Occipital lobe (tissue), 2 donors: ENCODE data around the gene PPP1R1C. TPM values are rescaled to one million over a fixed set of nuclear protein-coding genes. Genes with fewer than 3 reads are reported as not detected.

Experiments used
- DNase-seq: peaks from one replicate; lab custom pipeline; 2025; lab: John Stamatoyannopoulos, UW
- total RNA-seq: library from RNA; depleted of rRNA; stranded (reverse); fragments of >200 nt; gene quantifications from one replicate; pipeline ENCODE4 v1.2.3, GENCODE V29; 2014

Gene PPP1R1C
- total RNA-seq, 1 donor from 2014 or later, result 2.7 TPM

DNA sequence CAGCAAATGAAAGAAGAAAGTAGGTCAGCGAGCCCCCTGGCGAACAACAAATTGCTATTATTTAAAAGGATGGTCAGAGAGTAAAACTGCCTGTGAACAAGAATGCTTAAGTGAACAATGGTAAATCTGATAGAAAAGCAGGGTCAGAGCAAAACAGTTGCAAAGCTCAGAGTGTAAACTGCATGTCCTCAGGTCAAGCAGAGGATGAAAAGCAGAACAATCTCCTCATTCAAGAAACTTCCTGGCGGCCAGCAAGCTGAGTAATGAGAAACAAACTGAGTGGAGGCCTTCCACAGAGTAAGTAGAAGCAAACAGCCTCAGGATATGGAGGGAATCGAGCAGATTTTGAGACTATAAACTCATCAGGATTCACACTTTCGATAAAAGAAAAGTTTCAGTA, 117.9 kb downstream of the PPP1R1C start:
- DNase-seq, result no peak

DNA sequence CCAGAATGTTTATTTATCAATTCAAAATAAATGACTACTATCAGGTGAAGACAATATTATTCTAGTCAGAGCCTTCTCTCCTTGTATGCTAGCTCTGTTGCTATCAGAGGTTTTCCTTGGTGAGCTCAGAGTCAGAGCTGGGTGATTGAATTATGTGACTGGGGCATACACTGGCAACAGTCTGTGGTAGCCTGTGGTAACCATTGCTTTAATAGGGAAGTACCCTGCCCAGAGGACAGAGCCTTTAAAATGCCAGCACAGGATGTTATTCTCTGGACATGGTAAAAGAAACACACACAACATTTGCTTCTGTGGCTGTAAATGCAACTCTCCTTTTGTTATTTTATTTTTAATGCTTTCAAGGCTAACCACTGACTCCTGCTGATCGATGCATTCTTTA, 124.7 kb downstream of the PPP1R1C start:
- no peak for DNase-seq

DNA sequence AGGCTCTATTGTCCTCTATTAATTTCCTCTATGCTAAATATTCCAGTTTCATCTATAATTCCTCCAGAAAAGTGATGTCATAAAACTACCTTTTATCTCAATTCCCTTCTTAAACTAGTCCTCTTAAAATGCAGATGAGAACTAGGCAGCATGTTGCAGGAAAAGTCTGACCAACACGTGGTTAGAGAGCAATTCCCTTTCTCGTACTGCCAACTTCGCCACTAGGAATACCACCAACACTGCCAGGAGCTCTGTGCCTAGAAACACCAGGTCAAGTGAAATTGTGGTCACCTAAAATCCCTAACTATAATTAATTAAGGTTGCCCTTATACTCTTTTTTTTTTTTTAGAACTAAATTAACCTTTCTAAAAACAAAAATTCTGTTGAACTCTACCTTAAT, 127.7 kb downstream of the PPP1R1C start:
- DNase-seq, result no peak

DNA sequence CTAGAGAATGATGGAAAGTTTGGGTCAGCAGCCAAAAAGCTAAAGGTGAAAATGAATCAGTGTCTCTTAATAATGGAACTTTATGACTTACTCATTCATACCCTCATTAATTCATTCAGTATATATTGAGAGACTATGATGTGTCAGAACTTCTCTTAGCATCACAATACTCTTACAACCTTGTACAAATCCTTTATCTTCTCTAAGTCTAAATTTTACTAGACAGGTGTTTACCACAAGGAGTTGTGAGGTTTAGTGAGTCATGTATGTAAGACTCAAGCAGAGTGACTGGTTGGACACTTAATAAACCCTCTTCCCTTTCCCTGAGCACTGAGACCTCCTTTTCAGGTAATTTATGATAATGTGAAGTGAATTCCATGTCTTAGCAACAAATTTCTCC, 129.6 kb downstream of the PPP1R1C start:
- no peak for DNase-seq

DNA sequence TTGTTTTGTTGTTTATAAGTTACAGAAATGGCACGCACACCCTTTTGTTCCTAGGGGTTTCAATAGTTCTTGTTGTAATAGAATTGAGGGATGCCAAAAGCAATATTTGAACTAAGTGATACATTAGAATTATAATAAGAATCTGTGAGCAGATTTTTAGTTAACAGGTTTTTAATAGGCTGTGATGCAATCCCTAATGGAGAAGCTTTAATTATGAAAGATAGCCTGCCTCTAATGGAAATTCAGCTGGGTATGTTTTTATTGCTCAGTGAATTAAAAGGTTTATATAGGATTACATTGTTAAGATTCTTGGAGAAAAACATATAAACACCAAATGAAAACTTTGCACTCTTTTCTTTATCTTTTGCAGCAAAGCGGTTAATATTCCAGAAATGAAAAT, 131.1 kb downstream of the PPP1R1C start:
- no peak for DNase-seq

DNA sequence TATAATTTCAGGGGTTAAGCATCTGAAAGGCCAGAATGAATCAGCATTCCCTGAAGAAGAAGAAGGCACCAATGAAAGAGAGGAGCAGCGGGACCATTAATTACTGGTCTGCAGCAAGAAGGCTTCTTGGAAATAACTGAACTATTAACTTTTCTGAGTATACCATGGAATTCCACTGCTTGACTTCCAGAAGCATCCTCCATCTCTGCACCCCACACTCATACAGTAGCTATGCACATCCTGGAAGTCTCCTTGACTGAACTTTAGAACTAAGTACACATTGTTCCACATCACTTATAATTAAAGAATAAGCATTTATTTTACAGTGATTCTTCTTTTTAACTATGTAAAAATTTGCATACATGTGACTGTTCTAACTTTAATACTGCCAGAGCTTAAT, 131.5 kb downstream of the PPP1R1C start:
- no peak for DNase-seq

DNA sequence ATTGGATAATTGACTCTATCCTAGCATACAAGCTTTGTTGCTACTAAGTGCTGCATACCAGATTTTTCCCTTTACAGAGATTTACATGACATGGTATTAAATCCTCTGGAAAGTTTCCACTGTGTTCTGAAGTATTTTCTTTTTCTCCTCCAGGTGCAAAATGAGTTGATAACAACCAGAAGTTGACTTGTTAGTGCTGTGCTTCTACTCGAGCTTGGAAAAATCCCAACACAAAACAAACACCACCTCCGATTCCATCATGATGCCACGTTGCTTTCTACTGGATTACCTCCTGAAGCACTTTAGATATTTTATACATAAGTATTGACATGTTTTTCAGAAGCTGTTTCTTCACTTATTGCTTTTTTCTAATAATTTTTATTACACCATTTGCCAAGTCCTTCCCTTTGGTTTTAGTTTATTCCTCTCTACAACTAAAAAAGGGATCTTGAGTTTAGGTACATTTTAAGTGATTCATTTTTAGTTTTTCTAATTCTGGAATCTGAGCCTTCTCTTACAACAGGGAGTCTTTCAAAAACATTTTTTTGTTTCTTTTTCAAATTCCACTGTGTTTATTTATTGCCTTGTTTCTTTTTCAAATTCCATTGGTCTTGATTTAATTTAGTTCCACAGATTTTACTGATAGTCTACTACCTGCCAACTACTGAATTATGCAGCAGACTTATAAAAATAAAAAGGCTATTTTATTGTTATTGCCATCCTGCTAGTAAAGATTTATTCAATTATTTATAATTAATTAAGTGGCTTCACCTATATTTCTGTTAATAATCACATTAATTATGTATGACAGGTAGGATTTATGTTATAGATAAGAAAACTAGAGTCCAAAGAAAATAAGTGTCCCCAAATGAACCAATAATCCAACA, 143.4 kb downstream of the PPP1R1C start:
- no peak for DNase-seq

DNA sequence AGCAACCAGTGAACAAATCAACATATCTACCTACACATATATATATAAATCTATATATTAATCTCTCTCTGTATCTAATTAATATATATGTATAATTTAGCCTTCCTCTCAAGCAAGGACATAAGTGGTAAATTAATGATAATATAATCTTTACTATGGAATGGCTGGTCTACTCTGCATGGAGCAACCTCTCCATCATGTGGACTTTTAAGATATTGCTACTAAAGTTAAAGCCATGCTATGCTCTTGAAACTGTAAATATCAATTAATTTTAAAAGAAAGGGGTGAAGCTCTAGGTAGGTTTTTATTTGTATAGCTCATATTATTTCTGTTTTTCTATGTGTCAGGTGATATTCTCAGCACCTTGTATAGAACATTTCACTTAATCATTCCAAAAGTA, 147.0 kb downstream of the PPP1R1C start:
- DNase-seq, result no peak

DNA sequence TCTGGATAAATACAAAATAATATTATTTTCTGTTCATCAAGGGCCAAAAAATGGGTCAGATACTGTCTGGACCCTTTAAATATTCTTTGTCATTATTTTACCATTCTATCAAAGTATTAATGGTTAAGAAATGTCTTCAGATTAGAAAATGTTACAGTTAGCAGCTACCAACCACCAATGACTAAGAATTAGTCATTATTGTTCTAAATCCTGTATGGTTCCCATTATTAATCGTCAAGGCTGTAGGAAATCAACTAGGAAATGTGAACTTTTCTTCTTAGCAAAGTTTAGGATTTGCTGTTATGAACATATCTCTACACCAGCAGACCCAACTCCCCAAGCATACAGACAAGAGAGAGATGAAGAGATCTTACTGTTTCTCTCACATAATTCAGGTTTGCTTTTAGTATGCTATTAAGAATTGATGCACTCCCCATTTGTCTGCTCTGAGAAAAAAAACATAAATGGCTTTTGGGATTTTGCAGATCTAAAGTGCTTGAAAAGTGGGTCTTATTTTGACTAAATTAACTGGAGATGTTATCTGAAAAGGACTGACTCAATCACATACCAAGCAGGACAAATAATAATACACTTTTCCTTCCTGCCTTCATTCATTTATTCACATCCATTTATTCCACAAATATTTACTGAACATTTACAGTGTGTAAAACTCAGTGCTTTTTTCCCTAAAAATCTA, 147.7 kb downstream of the PPP1R1C start:
- no peak for DNase-seq

DNA sequence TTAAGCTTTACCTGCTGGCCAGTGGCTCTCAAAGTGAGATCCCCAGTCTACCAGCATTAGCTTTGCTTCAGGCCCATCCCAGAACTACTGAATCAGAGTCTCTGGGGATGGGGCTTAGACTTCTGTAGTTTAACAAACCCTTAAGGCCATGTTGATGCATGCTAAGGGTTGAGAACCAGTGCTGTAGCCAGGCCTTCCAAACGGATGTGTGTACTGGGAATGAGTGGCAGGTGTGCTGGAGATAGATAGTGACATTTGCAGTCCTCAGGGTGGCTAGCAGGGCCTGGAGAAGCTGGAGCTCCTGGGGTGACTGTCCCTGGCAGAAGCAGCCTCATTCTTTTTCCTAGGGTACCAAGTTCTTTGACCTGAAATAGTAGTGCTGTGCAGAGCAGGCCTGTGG, 148.5 kb downstream of the PPP1R1C start:
- no peak for DNase-seq

DNA sequence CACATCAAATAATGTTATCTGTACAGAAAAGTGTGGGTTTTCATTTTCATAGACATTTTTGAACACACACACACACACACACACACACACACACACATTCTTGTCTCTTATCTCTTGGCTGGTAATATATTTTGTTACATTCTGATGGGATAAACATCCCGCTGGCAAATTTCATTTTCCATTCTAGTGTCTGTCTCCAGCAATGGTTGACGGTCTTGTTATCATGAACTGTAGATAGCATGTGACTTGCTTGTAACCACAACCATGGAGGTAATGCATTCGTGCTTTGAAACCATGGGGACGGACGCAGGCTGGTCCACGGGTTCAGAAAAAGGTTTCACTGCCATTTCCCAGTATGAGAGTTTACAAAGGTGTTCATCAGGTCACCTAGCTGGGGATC, 156.4 kb downstream of the PPP1R1C start:
- no peak for DNase-seq

DNA sequence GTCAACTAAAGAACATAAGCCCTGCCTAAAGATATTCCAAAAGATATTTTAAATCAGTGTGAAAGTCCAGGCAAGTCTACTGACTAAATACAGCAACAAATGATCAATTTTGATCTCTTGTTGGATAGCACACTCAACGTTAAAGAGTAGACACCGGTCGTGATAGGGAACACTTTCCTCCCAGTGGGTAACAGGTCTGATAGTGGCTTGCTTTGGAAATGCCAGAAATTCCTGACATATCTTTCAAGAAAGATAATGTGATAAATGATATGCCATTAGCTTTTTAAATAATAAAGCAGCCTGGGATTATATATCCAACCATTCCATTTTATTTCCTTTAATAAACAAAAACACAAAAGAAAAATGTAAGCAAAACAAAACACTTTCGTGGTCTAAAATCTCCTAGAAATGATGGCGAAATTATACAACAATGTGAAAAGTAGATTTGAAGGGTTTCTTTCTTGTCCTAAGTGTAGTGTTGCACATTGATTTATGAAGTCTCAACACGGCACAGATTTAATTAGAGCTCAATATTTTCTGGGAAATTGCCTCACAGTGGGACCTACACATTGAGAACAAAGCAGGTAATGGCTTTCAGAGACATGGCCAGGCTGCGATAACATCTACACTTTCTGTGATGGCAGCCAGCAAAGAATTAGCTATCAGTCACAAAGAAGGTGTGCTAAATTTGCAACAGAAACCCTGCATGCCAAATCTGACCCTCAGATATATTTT, 158.6 kb downstream of the PPP1R1C start:
- DNase-seq, result no peak

DNA sequence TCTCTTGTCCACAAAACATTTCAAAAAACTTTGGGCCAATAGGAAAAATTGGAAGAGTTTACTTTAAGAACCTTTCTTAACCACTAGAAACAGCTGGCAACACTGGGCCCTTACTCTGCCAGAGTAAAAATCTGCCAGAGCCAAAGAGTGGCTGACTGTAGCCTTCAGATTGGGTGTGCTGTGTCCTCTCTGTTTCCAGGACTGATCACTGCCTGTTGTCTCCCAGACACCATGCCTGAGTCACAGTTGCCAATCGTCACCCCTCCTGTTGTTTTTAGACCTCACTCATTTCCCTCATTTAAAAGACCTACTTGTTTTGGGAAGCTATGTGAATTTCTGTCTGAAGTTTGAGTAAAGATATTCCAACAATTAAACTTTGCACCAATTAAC, 159.1 kb downstream of the PPP1R1C start:
- no peak for DNase-seq

DNA sequence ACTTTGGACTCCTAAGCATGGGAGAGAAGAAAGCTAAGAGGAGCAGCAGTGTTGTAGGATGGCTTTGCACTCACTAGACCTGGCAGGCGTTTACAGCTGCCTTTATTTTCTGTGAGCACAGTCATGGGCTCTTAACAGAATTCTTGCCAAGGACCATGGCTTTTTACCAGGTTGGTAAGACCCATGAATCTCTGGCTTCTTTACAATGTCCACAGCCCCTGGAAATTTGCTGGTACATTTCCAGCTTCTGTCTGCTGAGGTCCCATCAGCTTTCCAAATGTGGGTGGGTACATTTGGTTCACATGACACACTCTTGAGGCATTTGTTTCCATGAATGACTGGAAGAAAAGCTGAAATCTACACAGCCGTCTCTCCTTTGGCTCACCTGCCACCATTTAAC, 162.7 kb downstream of the PPP1R1C start:
- DNase-seq, result no peak

DNA sequence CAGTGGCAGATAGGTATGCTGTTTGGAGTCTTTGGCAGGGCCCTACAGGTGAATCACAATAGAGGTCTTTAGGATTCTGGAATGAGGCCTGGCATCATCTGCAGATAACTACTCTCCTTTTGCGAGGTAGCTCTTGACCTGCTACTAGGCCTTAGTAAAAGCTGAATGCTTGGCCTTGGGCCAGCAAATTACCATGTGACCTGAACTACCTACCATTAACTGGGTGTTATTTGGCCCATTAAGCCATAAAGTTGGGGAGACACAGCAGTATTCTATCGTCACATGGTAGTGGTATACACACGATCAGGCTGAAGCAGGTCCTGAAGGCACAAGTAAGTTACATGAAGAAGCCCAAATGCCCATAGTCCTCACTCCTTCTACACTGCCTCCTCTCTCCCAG, 178.2 kb downstream of the PPP1R1C start:
- no peak for DNase-seq

DNA sequence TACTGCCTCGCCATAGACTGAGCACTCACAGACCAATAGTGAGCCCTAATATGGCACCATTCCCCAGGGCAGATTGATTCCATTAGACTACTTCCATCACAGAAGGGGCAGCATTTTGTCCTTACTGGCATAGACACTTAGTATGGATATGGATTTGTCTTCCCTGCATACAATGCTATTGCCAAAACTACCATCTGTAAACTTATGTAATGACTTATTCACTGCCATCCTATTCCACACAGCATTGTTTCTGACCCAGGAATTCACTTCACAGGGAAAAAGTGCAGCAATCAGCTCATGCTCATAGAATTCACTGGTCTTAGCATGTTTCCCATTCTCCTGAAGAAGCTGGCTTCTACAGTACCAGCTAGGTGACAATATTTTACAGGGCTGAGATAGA, 179.0 kb downstream of the PPP1R1C start:
- no peak for DNase-seq

DNA sequence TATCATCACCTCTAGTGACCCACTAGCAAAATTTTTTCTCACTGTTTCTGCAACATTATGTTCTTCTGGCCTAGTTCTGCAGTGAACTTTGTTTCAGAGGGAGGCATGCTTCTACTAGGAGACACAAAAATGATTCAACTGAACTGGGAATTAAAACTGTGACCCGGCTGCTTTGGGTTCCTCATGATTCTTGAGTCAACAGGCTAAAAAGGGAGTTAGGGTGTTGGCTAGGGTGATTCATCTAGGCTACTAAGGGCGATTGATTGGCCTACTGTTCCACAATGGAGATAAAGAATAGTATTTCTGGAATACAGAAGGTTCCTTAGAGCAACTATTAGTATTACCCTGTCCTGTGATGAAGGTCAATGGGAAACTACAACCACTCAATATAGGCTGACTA, 179.5 kb downstream of the PPP1R1C start:
- DNase-seq, result no peak

DNA sequence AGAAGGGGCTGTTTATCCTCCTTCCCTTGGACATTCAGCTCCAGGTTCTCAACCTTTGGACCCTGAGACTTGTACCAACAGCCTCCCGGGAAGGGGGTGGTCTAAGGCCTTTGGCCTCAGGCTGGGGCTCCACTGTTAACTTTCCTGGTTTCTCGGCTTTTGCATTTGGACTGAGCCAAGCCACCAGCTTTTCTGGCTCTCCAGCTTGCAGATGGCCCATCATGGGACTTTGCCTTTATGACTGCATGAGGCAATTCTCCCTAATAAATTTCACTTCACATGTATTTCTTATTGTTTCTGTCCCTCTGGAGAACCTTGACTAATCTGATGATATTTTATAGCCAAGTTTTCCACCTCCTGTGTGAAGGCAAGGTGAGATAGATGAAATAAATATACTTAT, 180.8 kb downstream of the PPP1R1C start:
- no peak for DNase-seq

DNA sequence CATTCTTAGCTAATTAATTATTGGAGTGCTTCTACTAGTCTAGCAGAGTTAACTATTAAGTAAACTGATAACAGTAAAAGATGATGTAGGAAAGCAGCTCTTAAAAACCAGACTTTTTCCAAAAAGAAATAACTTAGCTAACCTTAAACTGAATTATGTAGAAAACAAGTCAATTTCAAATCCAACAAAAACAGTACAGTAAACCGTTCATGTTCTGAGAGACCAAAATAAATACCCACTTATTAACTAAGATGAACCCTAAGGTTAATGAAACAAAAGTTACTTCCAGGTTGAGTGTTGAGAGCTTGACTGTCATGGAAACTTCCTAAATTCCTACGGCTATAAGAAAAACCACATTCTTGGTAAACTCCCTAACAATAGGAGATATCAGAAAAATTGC, 181.2 kb downstream of the PPP1R1C start:
- DNase-seq, result no peak
